GM23338 (cell line): ENCODE data around the gene DENND4C. TPM values are rescaled to one million over a fixed set of nuclear protein-coding genes. Genes with fewer than 3 reads are reported as not detected.

Source experiments
- ATAC-seq: fragments of 200-7000 bp; cut with Tn5 transposase; 3 replicates; pipeline ENCODE4 v1.9.1; 2020
- DNase-seq: peaks from one replicate; pipeline ENCODE4 v3.0.0-alpha.2; 2015; ENCODE audit warnings: low spot score
- H2AFZ ChIP-seq: fragments of 200-600 bp; sonication (generic); 2 replicates; pipeline ENCODE4 v1.8.0; 2016; ENCODE audit warnings: antibody characterized with exemption, mild to moderate bottlenecking, moderate library complexity
- H3F3A ChIP-seq: fragments of 200-600 bp; sonication (generic); replicated peaks from 2 replicates; pipeline ENCODE4 v1.8.0; 2017; ENCODE audit warnings: antibody characterized with exemption, mixed run types, low read depth
- H3K27ac ChIP-seq: fragments of 200-600 bp; sonication (generic); 2 replicates; pipeline ENCODE4 v1.6.1; 2016; ENCODE audit warnings: low read depth
- H3K27me3 ChIP-seq: fragments of 200-600 bp; sonication (generic); 2 replicates; pipeline ENCODE4 v1.8.0; 2016; ENCODE audit warnings: mild to moderate bottlenecking, mixed run types, moderate library complexity; ENCODE audit not compliant: insufficient read depth
- H3K36me3 ChIP-seq: fragments of 200-600 bp; sonication (generic); 2 replicates; pipeline ENCODE4 v1.8.0; 2016; ENCODE audit warnings: mild to moderate bottlenecking; ENCODE audit not compliant: insufficient read depth
- H3K4me1 ChIP-seq: fragments of 200-600 bp; sonication (generic); 2 replicates; pipeline ENCODE4 v1.8.0; 2016; ENCODE audit warnings: mild to moderate bottlenecking, moderate library complexity; ENCODE audit not compliant: insufficient read depth
- H3K4me2 ChIP-seq: fragments of 200-600 bp; sonication (generic); 2 replicates; pipeline ENCODE4 v1.7.1; 2017; ENCODE audit warnings: mixed run types
- H3K4me3 ChIP-seq: fragments of 200-600 bp; sonication (generic); 2 replicates; pipeline ENCODE4 v1.6.1; 2016; ENCODE audit warnings: mixed run types
- H3K79me2 ChIP-seq: fragments of 200-600 bp; sonication (generic); replicated peaks from 2 replicates; pipeline ENCODE4 v1.8.0; 2017; ENCODE audit warnings: mild to moderate bottlenecking; ENCODE audit not compliant: insufficient read depth
- H3K9me2 ChIP-seq: fragments of 200-600 bp; sonication (generic); 2 replicates; pipeline ENCODE4 v1.8.0; 2017; ENCODE audit not compliant: insufficient read depth
- H4K20me1 ChIP-seq: fragments of 200-600 bp; sonication (generic); replicated peaks from 2 replicates; pipeline ENCODE4 v1.8.0; 2017; ENCODE audit warnings: mild to moderate bottlenecking; ENCODE audit not compliant: insufficient read depth
- H3K27ac Mint-ChIP-seq: 2 replicates; pipeline ENCODE4 v1.8.0; 2020; ENCODE audit warnings: inconsistent platforms, mild to moderate bottlenecking, moderate library complexity, mixed read lengths
- H3K27me3 Mint-ChIP-seq: 3 replicates; pipeline ENCODE4 v1.8.0; 2022; ENCODE audit warnings: low read depth, mild to moderate bottlenecking, moderate library complexity, mixed read lengths, inconsistent platforms; ENCODE audit not compliant: insufficient read depth, poor library complexity
- H3K36me3 Mint-ChIP-seq: 3 replicates; pipeline ENCODE4 v1.8.0; 2021; ENCODE audit warnings: low read depth, mild to moderate bottlenecking, inconsistent platforms, moderate library complexity, mixed read lengths
- H3K4me1 Mint-ChIP-seq: 3 replicates; pipeline ENCODE4 v1.8.0; 2020; ENCODE audit warnings: mild to moderate bottlenecking, inconsistent platforms, mixed read lengths
- H3K4me3 Mint-ChIP-seq: 3 replicates; pipeline ENCODE4 v1.8.0; 2021; ENCODE audit warnings: moderate library complexity, mild to moderate bottlenecking, inconsistent platforms, mixed read lengths
- H3K9me3 Mint-ChIP-seq: 3 replicates; pipeline ENCODE4 v1.8.0; 2020; ENCODE audit warnings: moderate library complexity, mild to moderate bottlenecking, inconsistent platforms, mixed read lengths
- CREB1 ChIP-seq: fragments of 250-450 bp; sonication (Bioruptor Pico); IDR thresholded peaks from 2 replicates; pipeline ENCODE4 v1.5.0; 2020; ENCODE audit warnings: low read depth, mild to moderate bottlenecking, moderate library complexity
- EZH2phosphoT487 ChIP-seq: fragments of 200-600 bp; sonication (generic); IDR thresholded peaks from one replicate; pipeline ENCODE4 v1.8.1; 2018; ENCODE audit warnings: antibody characterized with exemption; ENCODE audit not compliant: unreplicated experiment
- JUNB ChIP-seq: IDR thresholded peaks from one replicate; pipeline ENCODE4 v1.6.1; 2016; ENCODE audit warnings: antibody characterized with exemption; ENCODE audit not compliant: unreplicated experiment
- NANOG ChIP-seq: IDR thresholded peaks from 2 replicates; pipeline ENCODE4 v1.6.1; 2016; ENCODE audit warnings: antibody characterized with exemption, borderline replicate concordance
- POLR2AphosphoS5 ChIP-seq: IDR thresholded peaks from 2 replicates; pipeline ENCODE4 v1.6.1; 2016; ENCODE audit warnings: antibody characterized with exemption, low read depth
- STAT1 ChIP-seq: IDR thresholded peaks from one replicate; pipeline ENCODE4 v1.6.1; 2016; ENCODE audit warnings: antibody characterized with exemption; ENCODE audit not compliant: unreplicated experiment
- ZNF462 ChIP-seq: fragments of 250-450 bp; sonication (Bioruptor Pico); IDR thresholded peaks from 2 replicates; pipeline ENCODE4 v1.5.0; 2020; ENCODE audit warnings: mild to moderate bottlenecking, moderate library complexity
- polyA plus RNA-seq: library from polyadenylated mRNA; unstranded; fragments of >200 nt; fragmentation: Nextera tagmentation; extraction: Ambion mirVana; gene quantifications from 2 replicates; pipeline ENCODE4 v1.2.1, GENCODE V29; 2016
- total RNA-seq: library from RNA; depleted of rRNA; stranded (reverse); fragments of >200 nt; shearing (Covaris generic); gene quantifications from 2 replicates; pipeline ENCODE4 v1.2.3, GENCODE V29; 2014
- TF ChIP-seq, protein P1 (sequence below): IDR thresholded peaks from 2 replicates; pipeline ENCODE4 v1.6.1; 2016; ENCODE audit warnings: antibody characterized with exemption

Gene DENND4C
- total and polyA plus RNA-seq, 2 experiments from 2014 or later = 6.4 to 30.8 TPM

GRCh38 chr9:19243366-19244033 is 13.0 kb downstream of the DENND4C start (continued):
- no peak for TF ChIP-seq ZNF462 (CRISPR knock-in tag)
- TF ChIP-seq, protein P1, sequence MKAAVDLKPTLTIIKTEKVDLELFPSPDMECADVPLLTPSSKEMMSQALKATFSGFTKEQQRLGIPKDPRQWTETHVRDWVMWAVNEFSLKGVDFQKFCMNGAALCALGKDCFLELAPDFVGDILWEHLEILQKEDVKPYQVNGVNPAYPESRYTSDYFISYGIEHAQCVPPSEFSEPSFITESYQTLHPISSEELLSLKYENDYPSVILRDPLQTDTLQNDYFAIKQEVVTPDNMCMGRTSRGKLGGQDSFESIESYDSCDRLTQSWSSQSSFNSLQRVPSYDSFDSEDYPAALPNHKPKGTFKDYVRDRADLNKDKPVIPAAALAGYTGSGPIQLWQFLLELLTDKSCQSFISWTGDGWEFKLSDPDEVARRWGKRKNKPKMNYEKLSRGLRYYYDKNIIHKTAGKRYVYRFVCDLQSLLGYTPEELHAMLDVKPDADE = no peak
- TF ChIP-seq STAT1 = no peak
- TF ChIP-seq NANOG = no peak

DNA sequence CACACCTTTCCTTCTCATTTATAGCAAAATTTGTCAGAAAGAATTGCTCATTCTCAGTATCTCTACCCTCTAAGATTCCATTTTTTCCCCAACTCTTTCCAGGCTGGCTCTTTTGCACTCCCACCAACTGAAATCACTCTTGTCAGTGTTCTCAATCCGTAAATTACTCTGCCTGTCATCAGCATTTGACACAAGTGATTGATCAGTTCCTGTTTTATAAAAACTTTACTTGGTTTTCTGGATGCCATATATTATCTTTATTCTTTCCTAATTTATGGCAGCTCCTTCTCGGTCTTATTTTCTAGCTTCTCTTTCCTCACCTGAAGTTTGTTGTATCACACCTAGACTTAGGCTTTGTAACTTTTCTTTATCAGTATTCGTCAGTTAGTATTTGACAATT is 16.4 kb downstream of the DENND4C start:
- H2AFZ ChIP-seq = no peak overlapping the region
- no peak overlapping the region for H3K4me3 ChIP-seq
- peaks cover 88% of the 10 kb centered on the region for H3K79me2 ChIP-seq
- H3K4me2 ChIP-seq = no peak overlapping the region
- peaks cover 9% of the 10 kb centered on the region; the same call in 1 of the 3 replicates for H3K36me3 Mint-ChIP-seq
- H4K20me1 ChIP-seq = no peaks in the 10 kb centered on the region; the same call in 1 of the 2 replicates
- ATAC-seq (no peak), DNase-seq (no peak)
- H3K4me3 Mint-ChIP-seq = no peak overlapping the region
- no peak overlapping the region for H3K27ac Mint-ChIP-seq
- H3K4me1 Mint-ChIP-seq = peaks cover 26% of the 10 kb centered on the region
- no peaks in the 10 kb centered on the region for H3K27me3 ChIP-seq
- H3K9me3 Mint-ChIP-seq = no peaks in the 10 kb centered on the region
- no peaks in the 10 kb centered on the region for H3F3A ChIP-seq
- no peaks in the 10 kb centered on the region for H3K36me3 ChIP-seq
- H3K4me1 ChIP-seq = peaks cover 11% of the 10 kb centered on the region
- H3K27ac ChIP-seq = peak overlapping the region; percentile 8; the same call in 1 of the 2 replicates
- H3K9me2 ChIP-seq = no peaks in the 10 kb centered on the region
- peaks cover 6% of the 10 kb centered on the region for H3K27me3 Mint-ChIP-seq
- no peak for TF ChIP-seq JUNB
- no peak for TF ChIP-seq STAT1
- no peak for TF ChIP-seq ZNF462 (CRISPR knock-in tag)
- no peak for TF ChIP-seq CREB1 (CRISPR knock-in tag)
- no peak for TF ChIP-seq POLR2AphosphoS5
- no peak for TF ChIP-seq EZH2phosphoT487
